MM.1S (cell line): Measurements from ENCODE around the gene PTGES.

Source experiments
- DNase-seq: peaks from one replicate; pipeline ENCODE4 v3.0.0-alpha.2; 2015
- H2AFZ ChIP-seq: fragments of 300-600 bp; sonication (generic); 2 replicates; pipeline ENCODE4 v1.6.0; 2016; ENCODE audit warnings: antibody characterized with exemption, low read length
- H3F3A ChIP-seq: fragments of 300-600 bp; sonication (generic); 2 replicates; pipeline ENCODE4 v1.6.1; 2016; ENCODE audit warnings: mild to moderate bottlenecking, antibody characterized with exemption, low read length, moderate library complexity, mixed read lengths; ENCODE audit not compliant: insufficient read depth
- H3K27ac ChIP-seq: fragments of 300-600 bp; sonication (generic); 2 replicates; pipeline ENCODE4 v1.5.1; 2016; ENCODE audit warnings: mild to moderate bottlenecking, low read length
- H3K27me3 ChIP-seq: fragments of 300-600 bp; sonication (generic); replicated peaks from 2 replicates; pipeline ENCODE4 v1.6.0; 2016; ENCODE audit warnings: low read length; ENCODE audit not compliant: insufficient read depth
- H3K36me3 ChIP-seq: fragments of 300-600 bp; sonication (generic); replicated peaks from 2 replicates; pipeline ENCODE4 v1.6.1; 2016; ENCODE audit warnings: mild to moderate bottlenecking, low read length, mixed read lengths; ENCODE audit not compliant: insufficient read depth
- H3K4me1 ChIP-seq: fragments of 300-600 bp; sonication (generic); 2 replicates; pipeline ENCODE4 v1.6.1; 2016; ENCODE audit warnings: low read length, mixed read lengths
- H3K4me2 ChIP-seq: fragments of 300-600 bp; sonication (generic); 2 replicates; pipeline ENCODE4 v1.6.0; 2016; ENCODE audit warnings: low read depth, low read length
- H3K4me3 ChIP-seq: fragments of 300-600 bp; sonication (generic); 2 replicates; pipeline ENCODE4 v1.5.1; 2016; ENCODE audit warnings: low read length, mixed read lengths
- H3K79me2 ChIP-seq: fragments of 300-600 bp; sonication (generic); 2 replicates; pipeline ENCODE4 v1.6.1; 2016; ENCODE audit warnings: mixed run types, low read length, mixed read lengths
- H3K9ac ChIP-seq: fragments of 300-600 bp; sonication (generic); 2 replicates; pipeline ENCODE4 v1.6.1; 2016; ENCODE audit warnings: low read length, mixed read lengths
- H3K9me2 ChIP-seq: fragments of 300-600 bp; sonication (generic); replicated peaks from 2 replicates; pipeline ENCODE4 v1.6.1; 2016; ENCODE audit warnings: mild to moderate bottlenecking, low read length, mixed read lengths; ENCODE audit not compliant: insufficient read depth
- H3K9me3 ChIP-seq: fragments of 300-600 bp; sonication (generic); replicated peaks from 2 replicates; pipeline ENCODE4 v1.6.1; 2016; ENCODE audit warnings: mild to moderate bottlenecking, low read length, mixed read lengths; ENCODE audit not compliant: insufficient read depth
- H4K20me1 ChIP-seq: fragments of 300-600 bp; sonication (generic); 2 replicates; pipeline ENCODE4 v1.6.1; 2016; ENCODE audit warnings: mild to moderate bottlenecking, low read length, moderate library complexity, mixed read lengths; ENCODE audit not compliant: insufficient read depth
- EZH2 ChIP-seq: fragments of 300-600 bp; sonication (generic); optimal IDR thresholded peaks from 2 replicates; pipeline ENCODE3; 2017; ENCODE audit warnings: low read depth, mild to moderate bottlenecking, antibody characterized with exemption, low read length, mixed read lengths
- EZH2phosphoT487 ChIP-seq: fragments of 300-600 bp; sonication (generic); IDR thresholded peaks from 2 replicates; pipeline ENCODE4 v1.6.1; 2018; ENCODE audit warnings: antibody characterized with exemption, low read length
- TF ChIP-seq, protein P1 (sequence below): fragments of 300-600 bp; sonication (generic); IDR thresholded peaks from 2 replicates; pipeline ENCODE4 v1.5.1; 2016; ENCODE audit warnings: antibody characterized with exemption, low read length, mixed read lengths

PTGES gene

DNA sequence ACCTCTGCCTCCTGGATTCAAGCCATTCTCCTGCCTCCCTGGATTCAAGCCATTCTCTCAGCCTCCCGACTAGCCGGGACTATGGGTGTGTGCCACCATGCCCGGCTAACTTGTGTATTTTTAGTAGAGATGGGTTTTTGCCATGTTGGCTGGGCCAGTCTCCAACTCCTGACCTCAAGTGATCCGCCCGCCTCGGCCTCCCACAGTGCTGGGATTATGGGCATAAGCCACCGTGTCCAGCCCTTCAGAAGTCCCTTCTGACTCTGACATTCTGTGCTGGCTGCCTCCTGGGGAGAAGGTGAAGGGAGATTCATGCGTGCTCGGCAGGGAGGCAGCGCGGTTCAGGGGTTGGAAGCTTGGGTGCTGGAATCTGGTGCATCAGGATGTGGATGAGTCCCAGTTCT is 58.6 kb downstream of the PTGES start:
- no peaks in the 10 kb centered on the region for H3K9me3 ChIP-seq
- H4K20me1 ChIP-seq, result no peaks in the 10 kb centered on the region
- no peaks in the 10 kb centered on the region for H3K9me2 ChIP-seq
- no peaks in the 10 kb centered on the region for H3F3A ChIP-seq
- H3K36me3 ChIP-seq, result no peaks in the 10 kb centered on the region
- no peak overlapping the region for H3K4me2 ChIP-seq
- H3K27ac ChIP-seq, result no peak overlapping the region
- no peaks in the 10 kb centered on the region for H3K79me2 ChIP-seq
- no peak for DNase-seq
- peaks cover 93% of the 10 kb centered on the region for H3K27me3 ChIP-seq
- no peaks in the 10 kb centered on the region for H3K4me1 ChIP-seq
- H3K4me3 ChIP-seq, result no peak overlapping the region
- TF ChIP-seq, protein P1, sequence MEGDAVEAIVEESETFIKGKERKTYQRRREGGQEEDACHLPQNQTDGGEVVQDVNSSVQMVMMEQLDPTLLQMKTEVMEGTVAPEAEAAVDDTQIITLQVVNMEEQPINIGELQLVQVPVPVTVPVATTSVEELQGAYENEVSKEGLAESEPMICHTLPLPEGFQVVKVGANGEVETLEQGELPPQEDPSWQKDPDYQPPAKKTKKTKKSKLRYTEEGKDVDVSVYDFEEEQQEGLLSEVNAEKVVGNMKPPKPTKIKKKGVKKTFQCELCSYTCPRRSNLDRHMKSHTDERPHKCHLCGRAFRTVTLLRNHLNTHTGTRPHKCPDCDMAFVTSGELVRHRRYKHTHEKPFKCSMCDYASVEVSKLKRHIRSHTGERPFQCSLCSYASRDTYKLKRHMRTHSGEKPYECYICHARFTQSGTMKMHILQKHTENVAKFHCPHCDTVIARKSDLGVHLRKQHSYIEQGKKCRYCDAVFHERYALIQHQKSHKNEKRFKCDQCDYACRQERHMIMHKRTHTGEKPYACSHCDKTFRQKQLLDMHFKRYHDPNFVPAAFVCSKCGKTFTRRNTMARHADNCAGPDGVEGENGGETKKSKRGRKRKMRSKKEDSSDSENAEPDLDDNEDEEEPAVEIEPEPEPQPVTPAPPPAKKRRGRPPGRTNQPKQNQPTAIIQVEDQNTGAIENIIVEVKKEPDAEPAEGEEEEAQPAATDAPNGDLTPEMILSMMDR, result no peak
- no peak for TF ChIP-seq EZH2
- no peak for TF ChIP-seq EZH2phosphoT487
- H3K9ac ChIP-seq, result no peak overlapping the region
- H2AFZ ChIP-seq, result no peak overlapping the region

DNA sequence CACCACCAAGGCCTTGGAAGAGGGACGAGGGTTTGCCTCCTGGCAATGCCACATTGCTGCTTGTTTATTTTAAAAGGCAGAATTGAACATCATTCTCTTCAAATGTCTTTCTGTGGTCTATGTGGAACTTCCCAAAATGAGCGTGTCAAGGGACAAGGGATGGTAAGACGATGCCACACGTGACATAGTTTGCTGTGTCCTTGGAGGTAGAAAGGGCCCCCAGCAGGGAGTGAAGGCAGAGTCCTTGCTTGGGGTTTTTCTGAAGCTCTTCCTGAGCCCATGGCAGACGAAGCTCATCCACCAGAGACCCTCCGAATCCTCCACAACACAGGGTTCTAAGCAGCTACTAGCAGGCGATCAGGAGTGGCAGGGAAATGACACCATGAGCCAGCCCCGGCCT is 59.1 kb downstream of the PTGES start:
- TF ChIP-seq, protein P1, result no peak
- no peak for TF ChIP-seq EZH2phosphoT487
- TF ChIP-seq EZH2, result no peak
- no peak overlapping the region for H3K4me2 ChIP-seq
- no peak for DNase-seq
- no peaks in the 10 kb centered on the region for H3K4me1 ChIP-seq
- no peaks in the 10 kb centered on the region for H3F3A ChIP-seq
- H2AFZ ChIP-seq, result no peak overlapping the region
- H3K27ac ChIP-seq, result no peak overlapping the region
- no peaks in the 10 kb centered on the region for H3K79me2 ChIP-seq
- H3K27me3 ChIP-seq, result peaks cover 93% of the 10 kb centered on the region
- H3K36me3 ChIP-seq, result no peaks in the 10 kb centered on the region
- H3K4me3 ChIP-seq, result no peak overlapping the region
- H3K9me2 ChIP-seq, result no peaks in the 10 kb centered on the region
- H3K9me3 ChIP-seq, result no peaks in the 10 kb centered on the region
- H3K9ac ChIP-seq, result no peak overlapping the region
- no peaks in the 10 kb centered on the region for H4K20me1 ChIP-seq

DNA sequence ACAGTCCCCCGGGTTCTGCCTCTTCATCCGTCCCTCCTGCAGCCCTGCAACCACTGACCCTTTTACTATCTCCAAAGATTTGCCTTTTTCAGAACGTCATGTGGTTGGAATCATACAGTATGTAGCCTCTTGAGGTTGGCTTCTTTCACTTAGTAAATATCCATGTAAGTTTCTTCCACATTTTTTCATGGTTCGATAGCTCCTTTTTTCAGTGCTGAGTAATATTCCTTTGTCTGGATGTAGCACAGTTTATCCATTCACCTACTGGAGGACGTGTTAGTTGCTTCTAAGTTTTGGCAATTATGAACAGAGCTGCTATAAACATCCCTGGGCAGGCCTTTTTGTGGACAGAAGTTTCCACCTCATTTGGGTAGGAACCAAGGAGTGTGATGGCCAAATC is 60.3 kb downstream of the PTGES start:
- H3K9ac ChIP-seq, result no peak overlapping the region
- no peak overlapping the region for H3K4me3 ChIP-seq
- no peaks in the 10 kb centered on the region for H3K9me3 ChIP-seq
- H4K20me1 ChIP-seq, result no peaks in the 10 kb centered on the region
- H3K9me2 ChIP-seq, result no peaks in the 10 kb centered on the region
- peaks cover 93% of the 10 kb centered on the region for H3K27me3 ChIP-seq
- TF ChIP-seq EZH2, result no peak
- TF ChIP-seq EZH2phosphoT487, result no peak
- TF ChIP-seq, protein P1, result no peak
- no peak for DNase-seq
- no peaks in the 10 kb centered on the region for H3K79me2 ChIP-seq
- no peaks in the 10 kb centered on the region for H3K4me1 ChIP-seq
- H3F3A ChIP-seq, result no peaks in the 10 kb centered on the region
- no peaks in the 10 kb centered on the region for H3K36me3 ChIP-seq
- H3K4me2 ChIP-seq, result no peak overlapping the region
- H3K27ac ChIP-seq, result no peak overlapping the region
- no peak overlapping the region for H2AFZ ChIP-seq
